ENCODE measurements around the gene ASAP2.
"Not testable (repeated sequence)": the region's sequence is repeated elsewhere in the genome, so short reads cannot be mapped to it uniquely, and the experiment has no call there.

ASAP2 gene

DNA sequence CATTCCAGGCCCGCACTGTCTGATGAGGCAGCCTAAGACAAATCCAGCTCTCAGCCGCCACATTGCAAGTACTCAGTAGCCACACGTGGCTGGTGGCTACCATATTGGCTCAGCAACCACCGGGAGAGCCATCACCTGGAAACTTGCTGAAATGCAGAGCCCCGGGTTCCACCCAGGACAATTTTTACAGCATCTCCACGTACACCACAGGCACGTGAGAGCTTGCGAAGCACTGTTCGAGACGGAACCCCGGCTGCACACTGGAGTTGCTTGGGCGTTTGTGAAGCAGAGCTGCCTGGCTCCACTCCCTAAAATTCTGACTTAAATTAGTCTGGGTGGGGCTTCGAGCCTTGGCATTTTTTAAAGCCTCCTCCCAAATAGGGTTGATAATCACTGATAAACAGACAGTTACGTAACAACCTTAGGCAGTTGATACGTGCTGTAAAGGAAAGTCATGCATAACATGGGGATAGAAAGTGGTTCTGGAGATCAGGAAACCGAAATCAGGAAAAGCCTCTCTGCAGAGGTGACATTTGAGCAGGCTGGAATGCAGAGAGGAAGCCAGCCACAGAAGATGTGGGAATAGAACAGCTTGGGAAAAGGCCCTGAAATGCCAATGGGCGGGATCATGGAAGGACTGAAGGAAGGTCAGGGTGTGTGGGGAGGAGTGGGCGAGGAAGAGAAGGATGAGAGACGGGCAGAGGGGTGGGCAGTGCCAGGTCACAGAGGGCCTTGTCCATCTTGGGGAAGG, 6.2 kb downstream of the ASAP2 start:
- no peak for DNase-seq

DNA sequence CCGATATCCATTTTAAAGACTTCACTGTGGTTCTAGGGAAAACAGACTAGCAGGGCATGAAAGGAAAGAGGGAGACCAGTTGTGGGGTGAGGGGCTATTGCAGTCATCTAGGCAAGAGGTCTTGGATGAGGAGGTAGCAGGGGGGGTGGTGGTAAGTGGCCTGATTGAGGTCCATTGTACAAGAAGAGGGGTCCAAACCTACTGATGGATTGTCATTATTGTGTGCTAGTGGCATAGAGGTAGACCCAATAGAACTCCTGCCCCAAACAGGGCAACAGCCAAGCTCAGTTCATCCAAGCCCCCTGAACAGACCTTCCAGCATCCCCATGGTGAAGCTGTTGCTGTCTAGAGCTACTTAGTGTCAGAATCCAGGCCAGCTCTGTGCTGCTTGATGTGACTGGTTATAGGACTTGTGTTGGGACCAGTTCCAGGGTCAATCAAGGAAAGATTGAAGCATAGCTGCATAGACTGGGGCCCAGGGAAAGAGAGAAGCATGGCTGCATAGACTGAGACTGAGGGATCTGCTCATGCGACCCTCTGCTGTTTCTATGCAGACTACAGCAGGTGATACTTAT, 7.0 kb downstream of the ASAP2 start:
- DNase-seq = no peak

DNA sequence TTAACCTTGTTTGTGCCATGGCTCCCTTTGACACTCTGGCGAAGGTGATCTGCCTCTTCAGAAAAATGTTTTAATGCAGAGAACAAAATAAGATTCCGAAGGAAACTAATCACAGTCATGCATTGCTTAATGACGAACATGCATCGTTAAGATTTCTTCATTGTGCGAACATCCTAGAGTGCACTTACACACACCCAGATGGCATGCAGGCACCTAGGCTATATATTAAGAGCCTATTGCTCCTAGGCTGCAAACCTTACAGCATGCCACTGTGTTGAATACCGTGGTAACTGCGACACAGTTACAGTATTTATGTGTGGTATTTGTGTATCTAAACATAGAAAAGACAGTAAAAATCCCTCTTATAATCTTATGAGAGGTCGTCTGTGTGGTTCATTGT, 8.3 kb downstream of the ASAP2 start:
- no peak for DNase-seq

DNA sequence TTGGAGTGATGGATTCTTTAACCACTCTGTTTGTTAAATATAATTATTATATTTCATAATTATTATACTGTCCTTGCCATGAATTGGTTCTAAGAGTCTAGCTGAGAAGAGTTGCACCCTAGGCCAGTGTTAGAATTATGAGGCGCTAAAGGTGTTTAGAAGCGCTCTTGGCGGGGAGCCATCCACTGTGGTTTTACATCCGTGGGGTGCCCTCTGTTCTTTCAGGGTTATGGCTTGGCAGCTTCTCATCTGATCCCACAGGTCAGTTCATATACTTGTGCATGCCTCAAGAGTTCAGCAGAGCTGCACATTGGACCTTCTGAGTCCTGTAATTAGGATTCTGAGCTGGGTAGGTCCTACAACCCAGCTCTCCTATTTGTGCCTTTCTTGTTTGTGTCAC, 9.1 kb downstream of the ASAP2 start:
- DNase-seq = no peak

DNA sequence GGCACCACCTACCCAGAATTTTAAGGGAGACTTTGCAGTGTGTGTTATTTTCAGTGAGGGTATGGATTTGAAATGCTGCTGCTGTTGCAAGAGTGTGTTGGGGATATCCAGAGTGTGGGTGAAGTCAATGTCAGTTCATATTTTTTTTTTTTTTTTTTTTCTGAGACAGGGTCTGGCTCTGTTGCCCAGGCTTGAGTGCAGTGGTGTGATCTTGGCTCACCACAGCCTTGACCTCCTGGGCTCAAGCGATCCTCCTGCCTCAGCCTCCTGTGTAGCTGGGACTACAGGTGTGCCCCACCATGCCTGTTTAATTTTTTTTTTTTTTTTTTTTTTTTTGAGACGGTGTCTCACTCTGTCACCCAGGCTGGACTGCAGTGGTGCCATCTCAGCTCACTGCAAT, 9.5 kb downstream of the ASAP2 start:
- not testable (repeated sequence) for DNase-seq

DNA sequence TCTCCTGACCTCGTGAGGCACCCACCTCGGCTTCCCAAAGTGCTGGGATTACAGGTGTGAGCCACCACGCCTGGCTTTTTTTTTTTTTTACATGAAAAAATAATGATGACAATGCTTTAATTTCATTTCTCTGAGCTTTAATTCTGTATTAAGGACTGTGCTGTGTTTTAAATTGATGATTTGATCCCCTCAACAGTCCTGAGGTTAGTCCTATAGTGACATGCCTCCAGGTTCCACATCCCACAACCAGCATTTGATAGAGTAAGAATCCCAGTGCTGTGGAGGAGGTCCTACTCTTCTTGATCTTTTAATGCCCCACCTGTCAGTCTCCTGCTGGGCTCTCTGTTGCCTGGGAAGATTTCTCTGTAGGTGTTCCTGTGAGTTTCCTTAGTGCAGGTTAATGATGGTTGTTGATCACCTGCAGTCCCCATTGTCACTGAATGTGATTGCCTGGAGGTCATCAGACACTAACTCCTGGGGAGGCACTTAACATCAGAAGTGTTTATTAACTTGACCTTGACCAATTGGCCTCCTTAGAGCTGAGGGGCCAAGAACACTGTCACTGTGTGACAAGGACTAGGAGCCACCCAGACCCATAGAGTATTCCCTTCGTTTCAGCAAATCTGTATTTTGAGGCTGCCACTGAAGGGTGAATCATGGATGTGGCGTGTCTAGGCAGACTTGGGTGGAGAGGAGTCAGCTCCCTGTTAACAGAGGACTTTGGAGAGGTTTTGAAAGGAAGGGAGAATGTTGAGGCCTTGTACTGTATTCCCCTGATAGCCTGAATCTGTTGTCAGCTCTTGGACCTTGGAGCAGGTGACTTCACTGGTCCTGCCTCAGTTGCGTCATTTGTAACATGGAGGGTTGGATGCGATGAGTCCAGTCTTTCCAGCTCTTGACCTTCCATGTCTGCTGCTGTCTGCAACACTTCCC, 11.5 kb downstream of the ASAP2 start:
- DNase-seq = no peak

DNA sequence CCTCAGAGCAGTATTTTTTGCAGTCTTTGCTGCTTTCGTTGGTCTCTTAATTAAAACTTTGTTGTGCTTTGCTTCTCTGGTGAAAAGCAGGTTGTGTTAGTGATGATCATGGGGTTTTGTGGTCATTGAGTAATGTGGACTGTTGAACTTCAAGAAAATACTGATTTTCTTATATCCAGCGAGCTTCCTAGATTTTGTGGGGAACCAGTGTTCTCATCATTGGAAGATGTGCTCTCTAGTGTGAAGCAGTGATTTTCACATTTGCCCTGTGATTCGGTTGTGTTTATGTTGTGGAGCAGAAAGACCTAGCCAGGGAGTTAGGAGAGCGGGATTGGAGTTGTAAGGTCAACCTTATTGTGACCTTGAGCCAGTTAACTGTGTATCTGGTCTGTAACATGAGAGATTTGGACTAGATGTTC, 12.4 kb downstream of the ASAP2 start:
- no peak for DNase-seq

DNA sequence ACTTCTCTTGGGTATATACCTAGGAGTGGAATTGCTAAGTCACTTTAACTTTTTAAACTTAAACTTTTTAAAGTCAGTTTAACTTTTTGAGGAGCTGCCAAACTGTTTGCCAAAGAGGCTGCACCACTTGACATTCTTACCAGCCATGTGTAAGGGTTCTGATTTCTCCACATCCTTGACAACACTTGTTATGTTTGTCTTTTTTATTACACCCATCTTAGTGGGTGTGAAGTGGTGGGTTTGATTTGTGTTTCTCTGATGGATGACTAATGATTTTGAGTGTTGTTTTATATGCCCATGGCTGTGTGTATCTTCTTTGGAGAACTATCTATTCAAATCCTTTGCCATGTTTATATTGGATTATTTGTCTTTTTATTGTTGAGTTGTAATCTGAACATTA, 13.6 kb downstream of the ASAP2 start:
- no peak for DNase-seq

DNA sequence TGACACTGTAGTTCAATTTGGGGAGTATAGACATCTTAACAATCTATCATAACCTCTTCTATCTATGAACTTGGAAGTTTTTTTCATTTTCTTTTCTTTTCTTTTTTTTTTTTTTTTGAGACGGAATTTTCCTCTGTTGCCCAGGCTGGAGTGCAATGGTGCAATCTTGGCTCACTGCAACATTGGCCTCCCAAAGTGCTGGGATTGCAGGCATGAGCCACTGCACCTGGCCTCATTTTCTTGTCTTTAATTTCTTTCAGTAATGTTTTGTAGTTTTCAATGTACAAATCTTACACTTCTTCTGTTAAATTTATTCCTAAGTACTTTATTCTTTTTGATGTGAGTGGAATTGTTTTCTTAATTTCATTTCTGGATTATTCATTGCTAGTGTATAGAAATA, 14.6 kb downstream of the ASAP2 start:
- no peak for DNase-seq

DNA sequence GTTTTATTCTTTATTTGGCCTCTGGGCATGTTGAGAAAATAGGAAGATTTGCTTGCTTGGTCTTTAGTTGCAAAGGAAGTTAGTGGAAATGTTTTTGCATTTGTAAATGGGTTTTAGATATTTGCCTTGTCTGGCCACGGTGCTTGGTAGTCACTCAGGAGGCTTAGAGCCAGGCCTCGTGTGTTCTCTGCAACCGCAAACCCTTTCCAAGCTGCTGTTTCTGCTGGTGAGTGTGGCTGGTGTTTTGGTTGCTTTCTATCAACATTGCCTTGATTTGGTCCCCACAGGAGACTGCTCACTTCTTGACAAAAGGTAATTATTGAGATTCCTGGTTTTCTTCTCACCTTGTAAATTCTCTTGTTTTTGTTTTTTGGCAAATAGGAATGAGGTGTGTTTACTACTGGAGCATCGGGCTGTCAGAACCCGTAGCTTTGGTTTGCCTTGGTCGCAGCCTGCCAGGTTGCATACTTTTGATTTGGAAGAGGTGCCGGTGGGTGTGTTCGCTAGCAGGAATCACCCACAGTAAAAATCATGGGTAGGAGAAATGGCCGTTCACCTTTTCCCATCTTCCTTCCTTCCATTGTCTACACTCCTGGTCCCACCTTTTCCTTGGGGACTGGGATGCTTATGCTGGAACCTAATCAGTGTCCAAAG, 15.8 kb downstream of the ASAP2 start:
- DNase-seq = no peak

DNA sequence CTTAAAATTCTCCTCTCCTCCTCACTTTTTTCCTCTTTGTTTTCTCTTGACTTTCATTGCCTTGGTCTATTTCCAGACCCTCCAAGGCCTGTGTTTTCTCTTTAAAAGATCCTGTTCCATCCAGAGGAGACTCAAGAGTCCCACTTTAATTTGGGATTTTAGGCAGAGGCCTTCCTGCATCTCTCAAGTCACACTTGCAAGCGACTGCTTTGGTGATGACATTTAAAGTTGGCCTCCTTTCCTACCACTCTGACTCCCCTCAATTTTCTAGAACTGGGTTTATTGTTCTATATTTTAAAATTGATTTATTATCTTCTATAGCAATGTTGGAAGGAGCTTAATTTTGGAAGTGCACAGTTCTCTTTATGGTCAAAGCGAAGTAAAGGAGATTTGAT, 16.3 kb downstream of the ASAP2 start:
- DNase-seq = no peak

DNA sequence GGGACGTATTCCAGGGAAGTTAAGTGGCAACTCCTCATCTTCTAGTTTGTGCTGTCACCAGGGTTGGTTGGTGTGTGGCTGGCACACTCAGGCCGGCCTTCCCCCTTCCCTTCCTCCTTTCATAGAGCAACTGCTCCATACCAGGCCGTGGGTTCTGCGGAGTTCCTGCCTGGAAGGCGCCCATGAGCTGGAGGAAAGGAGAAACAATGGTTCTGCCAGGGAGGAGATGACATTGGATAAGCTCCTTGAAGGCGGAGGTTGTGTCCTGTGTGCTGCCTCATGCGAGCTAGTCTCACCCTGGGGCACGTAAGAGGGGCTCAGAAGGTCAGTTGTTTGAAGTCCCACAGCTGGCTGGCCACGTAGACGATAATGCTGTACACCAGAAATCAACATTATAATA, 19.2 kb downstream of the ASAP2 start:
- DNase-seq = no peak

DNA sequence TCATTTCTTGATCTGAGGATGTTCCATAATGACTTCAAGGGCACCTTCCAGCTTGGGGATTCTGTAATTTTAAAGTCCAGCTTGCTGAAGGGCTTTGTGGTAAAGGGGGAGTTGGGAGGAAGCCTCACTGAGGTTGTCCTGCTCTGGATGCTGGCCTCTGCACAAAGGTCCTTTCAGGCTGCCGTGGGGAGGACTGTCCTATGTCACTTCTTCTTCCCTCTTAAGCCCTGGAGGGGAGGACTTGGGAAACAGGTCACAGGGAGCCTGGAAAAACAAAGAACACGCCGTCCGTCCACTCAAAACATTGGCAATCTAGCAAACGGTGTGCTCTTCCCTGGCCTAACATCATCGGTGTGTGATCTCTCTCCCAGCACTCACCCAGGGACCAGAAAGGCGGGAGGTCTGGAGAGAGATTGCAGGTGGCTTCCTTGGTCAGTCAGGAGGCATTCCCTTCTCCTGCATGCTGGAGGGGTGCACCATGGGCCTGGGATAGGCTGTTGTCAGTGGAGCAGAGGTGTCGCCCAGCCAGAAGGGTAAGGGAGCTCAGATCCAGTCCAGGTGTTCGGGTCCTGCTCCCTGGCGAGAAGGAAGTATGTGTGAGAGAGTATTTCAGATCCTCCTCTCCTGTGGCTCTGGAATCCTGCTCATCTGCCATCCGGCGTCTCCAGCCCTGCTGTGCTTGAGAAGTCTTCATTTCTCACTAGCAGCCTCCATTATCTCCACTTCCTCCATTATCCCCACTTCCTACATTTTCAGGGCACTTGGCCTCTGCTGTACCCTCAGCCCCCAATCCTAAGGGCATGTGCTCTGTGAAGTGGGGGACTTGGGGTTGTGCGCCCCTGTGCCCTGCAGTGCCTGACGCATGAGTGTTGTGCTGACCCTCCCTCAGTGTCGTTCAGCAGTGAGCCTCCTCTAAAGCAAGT, 20.1 kb downstream of the ASAP2 start:
- no peak for DNase-seq

DNA sequence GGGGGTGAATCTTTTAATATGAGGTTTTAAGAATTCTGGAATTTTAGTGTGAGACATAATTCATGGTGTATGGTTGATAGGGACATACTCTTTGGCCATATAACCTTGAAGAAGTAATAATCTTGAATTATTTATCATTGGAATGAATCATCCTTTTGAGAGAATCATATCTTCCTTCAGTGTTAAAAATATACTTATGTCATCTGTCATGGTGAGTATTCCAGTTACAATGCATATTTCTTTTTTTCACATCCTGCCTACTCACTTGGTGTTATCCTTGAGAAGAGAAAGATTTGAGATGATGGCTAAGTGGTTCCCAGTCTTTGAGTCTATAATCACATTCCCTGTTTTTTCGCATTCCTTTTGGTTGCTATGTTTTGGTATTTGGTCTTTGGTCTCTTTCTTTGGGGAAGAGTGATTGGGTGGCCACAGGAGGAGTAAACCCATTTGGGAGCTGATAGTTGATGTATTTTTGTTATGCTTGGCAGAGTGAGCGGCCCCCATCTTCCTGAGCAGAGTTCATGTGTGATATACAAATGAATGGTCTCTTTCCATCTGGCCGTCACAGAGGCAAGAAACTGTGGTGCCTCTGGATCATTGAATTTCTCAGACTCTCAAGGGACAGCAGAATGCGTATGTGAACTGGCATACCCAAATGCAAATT, 21.6 kb downstream of the ASAP2 start:
- no peak for DNase-seq

DNA sequence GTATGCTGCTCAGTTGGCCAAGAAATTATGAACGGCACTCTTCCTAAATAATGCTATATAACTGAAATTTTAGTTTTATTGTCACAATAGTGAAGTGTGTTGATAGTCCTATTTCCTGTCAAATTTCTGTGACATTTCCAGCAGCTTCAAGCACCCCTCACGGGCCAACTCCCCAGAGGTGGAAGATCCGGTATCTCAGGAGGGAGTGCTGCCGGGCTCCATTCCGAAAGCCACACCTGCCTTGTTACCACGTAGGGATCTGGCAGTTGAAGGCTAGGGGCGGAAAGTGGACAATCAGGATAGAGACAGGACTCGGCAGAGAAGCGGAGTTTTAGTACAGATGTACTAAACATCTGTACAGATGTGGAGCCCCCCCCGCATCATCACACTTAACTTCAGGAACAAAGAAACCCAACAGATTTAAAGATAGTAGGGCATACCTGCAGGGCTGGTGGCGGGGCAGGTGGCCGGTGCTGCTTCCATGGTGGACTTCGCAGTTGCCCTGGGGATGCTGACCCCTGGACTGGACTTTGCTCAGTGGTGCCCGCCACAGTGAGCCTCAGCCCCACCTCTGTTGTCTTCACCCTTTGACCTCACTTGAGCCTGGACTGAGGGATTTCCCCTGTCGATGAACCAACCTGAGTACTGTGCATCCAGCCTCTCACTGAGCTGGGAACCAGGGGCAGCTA, 22.3 kb downstream of the ASAP2 start:
- DNase-seq = no peak

DNA sequence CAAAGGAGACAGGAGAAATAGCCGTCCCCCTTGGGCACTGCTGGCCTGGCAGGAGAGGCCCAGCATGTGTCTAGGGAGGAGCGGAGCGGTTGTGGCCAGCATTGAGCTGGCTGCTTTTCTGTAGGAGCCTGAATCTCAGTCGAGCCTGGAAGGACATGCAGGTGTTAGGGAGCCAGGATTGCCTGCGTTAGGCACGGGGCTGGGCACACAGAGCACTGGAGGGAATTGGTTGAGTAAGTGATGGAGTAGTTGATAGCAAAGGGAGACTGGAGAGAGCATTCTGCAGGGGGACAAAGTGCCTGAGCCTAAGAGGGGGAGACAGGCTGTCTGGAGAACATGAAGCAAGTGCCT, 22.8 kb downstream of the ASAP2 start:
- DNase-seq = no peak

DNA sequence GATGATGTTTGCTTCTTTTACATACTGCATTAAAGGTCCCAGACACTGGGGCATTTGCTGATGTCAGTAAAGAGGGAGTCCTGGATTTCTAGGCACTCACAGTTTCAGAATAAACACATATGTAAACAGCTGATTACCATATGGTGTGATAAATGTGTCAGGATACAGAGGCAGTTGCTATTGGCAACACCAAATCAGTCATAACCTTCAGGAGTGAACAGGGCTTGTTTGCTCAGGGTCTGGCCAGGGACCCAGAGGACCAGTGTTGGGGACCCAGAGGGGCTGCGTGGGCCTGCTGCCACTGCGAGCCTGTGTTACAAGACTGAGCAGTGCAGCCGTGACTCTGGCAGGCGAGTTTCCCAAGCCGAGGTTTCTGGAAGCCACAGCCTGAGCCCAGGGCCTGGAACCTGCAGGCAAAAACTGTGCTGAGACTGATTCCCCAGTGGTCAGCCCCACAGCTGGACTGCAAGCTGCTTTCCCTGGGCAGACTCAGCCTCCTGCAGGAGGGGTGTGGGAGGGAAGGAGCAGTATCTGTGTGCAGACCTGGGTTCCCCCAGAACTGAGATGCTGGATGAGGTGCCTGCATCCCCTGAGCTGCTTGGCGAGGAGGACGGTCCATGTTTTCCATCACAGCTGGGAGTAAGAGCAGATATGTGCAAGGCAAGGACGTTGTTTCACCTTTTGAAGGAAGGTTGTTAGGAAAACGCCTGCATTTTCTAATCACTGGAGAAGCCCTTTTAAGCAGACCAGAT, 23.6 kb downstream of the ASAP2 start:
- no peak for DNase-seq

DNA sequence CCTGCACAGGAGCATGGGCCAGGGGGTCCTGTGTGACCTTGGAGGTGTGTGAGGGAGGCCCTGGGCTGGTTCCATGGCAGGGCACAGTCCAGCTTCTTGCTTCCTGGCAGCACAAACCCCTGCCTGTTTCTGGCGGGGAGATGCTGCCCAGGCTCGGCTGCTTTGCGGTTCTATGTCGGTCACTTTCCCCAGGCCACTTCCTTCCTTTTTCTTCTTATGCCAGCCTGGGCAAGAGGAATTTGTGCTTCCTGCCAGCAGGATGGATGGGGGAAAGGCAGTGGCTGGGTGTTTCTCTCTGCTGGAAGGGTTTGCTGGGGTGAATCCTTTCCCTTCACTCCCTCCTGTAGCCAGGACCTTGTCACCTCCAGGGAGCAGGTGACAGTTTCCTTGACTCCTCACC, 24.3 kb downstream of the ASAP2 start:
- DNase-seq = no peak

DNA sequence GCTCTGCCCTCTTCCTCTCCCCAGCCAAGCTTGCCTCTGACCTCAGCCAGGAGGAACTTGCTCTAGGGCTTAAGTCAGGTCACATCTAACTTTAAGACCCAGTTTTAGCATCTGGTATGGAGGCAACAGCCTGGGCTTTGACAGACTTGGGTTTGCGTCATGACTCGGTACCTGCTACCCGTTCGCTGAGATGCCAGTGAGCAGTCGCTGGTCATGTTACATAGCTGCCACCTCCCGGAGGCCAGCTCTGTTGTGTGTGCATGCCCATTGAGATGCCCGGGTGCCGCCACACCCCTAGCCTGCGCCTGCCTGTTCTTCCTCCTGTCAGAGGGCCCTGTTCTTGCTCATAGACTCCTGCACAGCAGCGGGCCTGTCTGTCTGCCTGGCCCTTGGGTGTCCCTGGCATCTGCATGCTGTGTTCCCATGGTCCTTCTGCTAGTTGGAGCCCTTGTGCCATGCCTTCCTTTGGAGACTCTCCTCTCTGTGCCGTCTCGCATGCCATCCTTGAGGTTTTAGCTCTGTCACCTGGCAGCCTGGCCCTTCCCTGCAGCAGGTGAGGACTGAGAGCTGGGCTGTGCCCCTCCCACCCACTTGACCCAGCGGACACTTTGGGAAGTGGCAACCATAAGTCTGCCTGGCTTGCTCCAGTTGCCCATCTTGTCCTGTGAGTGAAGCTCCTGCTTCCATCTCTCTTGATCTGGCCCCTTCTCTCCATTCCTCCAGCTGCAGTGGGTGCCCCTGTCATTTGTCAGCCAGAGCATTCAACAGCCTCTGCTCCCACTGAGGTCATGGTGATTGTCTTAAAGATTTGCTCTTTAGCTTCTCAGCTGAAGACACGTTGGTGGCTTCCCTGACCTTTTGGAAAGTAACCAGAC, 24.9 kb downstream of the ASAP2 start:
- no peak for DNase-seq

DNA sequence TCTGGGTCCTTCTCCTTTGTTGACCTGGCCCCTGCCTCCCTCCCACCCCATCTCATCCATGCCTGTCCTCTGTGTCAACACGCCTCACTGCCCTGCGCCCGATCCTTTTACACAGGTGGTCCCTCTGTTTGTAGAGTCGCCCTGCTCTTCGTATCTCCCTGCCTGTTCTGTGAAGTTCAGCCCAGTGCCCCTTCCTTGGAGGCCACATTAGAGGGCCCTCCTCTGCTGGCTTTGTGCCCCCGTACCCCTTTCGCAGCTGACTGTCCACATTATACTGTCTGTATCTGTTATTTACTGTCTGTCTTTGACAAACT, 25.5 kb downstream of the ASAP2 start:
- DNase-seq = no peak
